GM19452 (cell line): ENCODE results near the gene SPDYC.
A peak's percentile ranks its signal among the peaks of the same experiment; 100 is the strongest.

Experiments used
- ATAC-seq: cut with Tn5 transposase; IDR thresholded peaks from one replicate; pipeline ENCODE4 v1.9.1; 2021; ENCODE audit not compliant: unreplicated experiment

SPDYC gene, protein sequence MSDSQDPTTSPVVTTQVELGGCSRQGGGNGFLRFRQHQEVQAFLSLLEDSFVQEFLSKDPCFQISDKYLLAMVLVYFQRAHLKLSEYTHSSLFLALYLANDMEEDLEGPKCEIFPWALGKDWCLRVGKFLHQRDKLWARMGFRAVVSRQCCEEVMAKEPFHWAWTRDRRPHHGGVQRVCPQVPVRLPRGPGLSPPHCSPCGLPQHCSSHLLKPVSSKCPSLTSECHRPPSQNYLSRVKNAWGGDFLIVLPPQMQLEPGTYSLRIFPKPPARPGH

DNA sequence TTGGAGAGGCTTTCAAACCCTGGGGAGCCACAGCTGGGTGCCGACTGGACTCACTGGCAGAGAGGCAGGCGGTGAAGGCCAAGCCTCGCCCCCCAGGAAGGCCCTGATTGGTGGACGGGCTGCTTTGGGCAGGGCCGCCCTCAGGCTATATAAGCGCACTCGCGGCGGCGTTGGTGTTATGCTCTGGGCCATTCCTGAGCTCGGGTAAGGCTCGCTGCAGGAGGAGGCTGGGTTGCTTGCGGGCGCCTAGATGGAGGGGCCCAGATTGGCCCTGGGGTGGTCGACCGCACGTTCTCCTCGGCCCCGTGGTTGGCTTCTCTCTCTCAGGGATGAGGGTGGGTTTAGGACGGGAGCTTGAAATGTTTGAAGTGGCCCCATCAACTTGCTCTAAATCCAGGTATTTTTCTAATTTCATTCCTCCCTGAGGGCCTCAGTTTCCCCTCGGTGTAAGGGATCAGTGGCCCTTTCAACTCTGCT lies at the start of gene SPDYC:
TSS of gene SPDYC (plus strand) at position 176 of the 477 bp plus-strand sequence. CDS start 1,125 bp downstream, outside the sequence.
- ATAC-seq: no peak

DNA sequence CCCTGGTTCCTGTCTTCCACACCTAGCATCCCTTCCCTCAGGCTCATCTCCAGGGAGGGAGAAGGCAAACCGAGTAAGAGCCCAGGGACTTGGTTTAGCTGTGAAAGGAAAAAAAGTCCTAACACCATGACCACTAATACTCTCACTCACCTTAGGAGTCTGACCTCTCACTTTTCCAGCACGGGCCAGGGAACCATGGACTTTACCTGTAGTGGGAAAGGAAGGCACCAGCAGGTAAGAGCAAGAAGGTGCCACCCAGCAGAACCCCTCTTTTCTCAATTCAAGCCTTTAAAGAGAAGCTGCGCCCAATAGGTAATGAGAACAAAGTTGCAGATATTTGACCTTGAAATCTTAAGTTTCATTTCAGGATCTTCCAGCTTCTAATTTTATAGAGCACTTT lies 49.2 kb upstream of the SPDYC start:
- ATAC-seq: no peak

DNA sequence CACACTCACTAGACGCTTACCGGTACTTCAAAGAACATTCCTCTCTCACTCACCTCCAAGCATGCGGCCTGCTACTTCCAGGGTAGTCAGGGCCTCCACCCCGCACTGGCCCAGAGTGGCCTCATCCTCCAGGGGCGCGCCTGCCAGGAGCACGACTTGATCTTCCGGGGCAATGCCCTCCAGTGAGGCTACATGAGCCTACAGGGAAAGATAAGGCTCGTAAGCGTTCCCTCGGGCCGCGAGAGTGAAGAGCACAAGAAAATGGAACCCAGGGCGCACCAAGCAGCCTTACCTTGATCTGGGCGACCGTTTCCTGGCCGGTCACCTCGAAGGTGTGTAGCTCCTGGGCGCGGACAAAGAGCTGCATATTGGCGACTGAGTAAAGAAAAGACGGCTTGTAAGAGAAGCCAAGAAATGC lies 48.6 kb upstream of the SPDYC start:
- ATAC-seq: no peak

DNA sequence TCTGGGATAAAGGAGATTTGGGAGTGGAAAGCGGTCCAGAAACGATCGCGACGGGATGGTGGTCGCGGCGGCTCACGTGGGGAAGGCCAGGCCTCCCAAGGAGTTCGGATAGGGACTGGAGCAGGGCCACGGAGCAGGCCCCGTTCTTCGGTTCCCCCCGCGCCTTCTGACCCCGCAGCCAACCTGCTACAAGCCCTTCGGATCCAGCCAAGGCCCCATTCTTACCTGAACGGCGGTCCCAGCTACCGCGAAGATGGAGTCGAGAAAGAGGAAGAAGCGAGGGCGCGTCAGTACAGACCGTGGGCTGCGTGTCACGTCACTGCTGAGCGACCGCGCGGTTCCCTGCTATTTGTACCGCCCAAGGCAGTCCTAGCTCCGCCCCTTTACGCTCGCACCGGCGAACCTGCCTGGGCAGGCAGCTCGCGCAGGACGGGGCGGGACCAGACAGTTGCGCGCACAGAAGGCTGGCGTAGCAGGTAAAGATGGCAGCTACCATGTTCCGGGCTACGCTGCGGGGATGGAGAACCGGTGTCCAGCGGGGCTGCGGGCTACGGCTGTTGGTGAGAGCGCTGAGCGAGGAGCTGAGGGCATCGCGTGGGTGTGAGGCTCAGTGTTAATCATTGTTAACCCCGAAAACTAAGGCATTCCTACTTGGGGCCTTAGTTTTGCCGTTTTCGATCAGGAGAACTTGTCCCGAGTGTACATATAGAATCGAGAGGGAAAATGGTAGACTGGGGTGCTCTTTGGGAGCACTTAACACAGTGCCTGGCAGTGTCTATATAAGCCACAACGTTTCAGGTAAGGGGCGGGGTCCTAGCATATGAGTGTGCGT lies 48.0 kb upstream of the SPDYC start, which contains the start of the genes FAU and MRPL49:
TSS of gene FAU (minus strand) at position 270 of the 832 bp plus-strand sequence. CDS start 321 bp downstream, outside the sequence.
TSS of gene MRPL49 (plus strand) at position 457 of the 832 bp plus-strand sequence. CDS start at position 483, 26 bp downstream.
- ATAC-seq: peak; percentile 60

DNA sequence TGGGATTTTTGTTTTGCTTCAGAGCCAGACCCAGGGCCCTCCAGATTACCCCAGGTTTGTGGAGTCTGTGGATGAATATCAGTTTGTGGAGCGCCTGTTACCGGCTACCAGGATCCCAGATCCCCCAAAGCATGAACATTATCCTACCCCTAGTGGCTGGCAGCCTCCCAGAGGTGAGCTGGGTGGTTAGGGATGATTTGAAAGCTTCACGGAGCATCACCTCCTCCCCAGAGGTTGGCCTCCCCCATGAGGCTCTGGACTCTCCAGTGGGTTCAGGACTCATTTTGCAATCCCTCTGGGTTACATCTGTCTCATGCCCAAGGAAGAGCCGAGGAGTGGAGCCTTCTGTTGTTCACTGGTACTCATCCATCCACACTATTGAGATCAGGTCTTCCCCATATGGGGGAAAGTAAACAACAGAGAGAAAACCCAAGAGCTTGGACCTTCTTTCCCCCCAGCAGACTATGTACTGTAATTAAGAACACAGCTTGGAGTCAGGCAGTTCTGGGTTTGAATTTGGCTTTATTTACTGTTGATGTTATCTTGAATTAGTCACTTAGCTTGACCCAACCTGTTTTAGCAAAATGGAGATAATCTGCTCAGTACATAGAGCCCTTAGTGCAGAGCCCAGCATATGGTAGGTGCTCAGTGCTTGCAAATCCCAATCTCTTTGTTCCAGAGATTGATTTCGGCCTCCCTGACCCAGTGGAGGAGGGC lies 45.4 kb upstream of the SPDYC start:
- ATAC-seq: no peak

DNA sequence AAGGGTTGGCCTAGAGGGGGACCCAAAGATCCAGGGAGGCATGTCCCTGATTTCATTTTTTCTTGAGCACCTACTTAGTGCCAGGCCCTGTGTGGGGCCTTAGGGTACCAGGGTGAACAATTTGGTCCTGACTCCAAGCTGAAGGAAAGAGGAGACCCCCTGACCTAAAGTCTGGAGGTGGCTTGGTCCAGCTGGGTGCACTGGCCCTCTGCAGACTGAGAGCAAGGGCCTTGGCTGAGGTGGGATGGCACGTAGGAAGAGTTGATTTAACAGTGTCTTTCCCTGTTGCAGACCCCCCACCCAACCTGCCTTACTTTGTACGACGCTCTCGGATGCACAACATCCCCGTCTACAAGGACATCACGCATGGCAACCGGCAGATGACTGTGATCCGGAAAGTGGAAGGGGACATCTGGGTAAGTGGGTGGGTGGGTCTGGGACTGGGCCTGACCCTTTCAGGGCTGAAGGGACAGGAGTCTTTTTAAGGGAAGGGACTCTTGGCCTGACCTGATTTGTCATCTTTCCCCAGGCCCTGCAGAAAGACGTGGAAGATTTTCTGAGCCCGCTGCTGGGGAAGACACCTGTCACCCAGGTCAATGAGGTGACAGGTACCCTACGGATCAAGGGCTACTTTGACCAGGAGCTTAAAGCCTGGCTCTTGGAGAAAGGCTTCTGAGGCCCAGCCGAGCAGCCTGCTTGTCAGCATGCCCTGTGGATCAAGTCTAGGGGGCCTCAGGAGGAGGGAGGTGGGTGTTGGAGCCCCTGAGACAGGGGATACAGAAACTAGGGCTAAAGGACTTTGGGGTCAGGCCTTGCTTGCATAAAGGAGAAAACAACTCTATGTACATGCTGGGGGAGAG lies 44.6 kb upstream of the SPDYC start:
- no peak for ATAC-seq

DNA sequence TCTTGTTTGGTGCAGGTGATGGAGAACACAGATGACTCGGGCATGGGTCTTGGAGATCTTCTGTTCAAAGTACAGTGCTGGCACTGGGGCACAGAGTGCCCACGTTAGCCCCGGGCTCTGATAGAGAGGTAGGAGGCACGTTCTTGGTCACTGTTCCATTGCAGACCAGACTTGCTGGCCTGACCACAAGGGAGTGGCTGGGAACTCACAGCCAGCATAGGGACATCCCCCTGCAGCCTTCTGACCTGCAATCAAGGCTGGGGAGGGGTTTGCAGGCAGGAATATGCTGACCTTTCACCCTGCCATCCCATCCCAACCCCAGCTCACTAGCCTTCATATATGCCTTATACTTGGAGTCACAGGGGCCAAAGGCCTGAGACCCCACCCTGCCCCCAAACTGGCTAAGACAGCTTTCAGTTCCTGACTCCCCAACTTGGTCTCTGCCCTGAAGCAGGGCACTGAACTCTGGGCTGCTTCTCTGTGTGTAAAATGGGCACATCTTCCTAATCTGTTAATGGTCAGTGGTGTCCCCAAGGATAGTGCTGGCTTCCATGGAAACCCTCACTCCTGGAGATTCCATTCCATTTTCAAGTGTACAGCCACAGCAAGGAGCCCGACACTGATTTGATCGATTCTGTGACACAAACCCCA lies 43.3 kb upstream of the SPDYC start:
- ATAC-seq: no peak

DNA sequence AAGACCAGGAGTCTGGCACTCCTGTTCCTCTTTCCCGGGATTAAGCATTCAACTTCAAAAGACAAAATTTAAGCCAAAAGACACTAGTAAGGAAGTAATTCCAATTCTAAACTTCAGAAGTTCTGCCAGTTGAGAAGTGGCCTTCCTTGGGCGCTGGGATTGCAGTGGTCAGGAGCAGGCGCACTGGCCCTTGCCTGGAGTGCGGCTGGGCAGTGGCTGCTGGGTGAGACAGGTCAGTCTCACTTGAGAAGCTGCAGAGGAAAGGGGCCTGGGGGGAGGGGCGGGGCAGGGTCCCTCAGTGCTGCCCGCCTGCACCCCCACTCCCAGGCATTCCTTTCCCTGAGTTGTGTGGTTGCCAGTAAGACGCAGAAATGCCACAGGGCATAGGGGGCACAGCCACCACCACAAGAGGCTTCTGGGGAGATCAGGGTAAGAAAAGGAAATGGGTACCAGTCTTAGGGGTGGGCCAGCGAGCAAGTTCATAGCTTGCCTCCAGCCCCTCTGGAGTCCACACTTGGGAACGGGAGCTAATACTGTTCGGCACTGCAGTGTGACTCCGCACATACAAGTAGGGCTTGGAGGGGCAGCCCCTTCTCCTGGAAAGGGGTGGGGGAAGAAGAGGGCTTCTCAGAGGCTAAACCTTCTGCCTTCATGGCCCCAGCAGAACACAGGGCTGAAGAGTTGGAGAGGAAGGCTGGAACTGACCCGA lies 42.4 kb upstream of the SPDYC start:
- no peak for ATAC-seq

DNA sequence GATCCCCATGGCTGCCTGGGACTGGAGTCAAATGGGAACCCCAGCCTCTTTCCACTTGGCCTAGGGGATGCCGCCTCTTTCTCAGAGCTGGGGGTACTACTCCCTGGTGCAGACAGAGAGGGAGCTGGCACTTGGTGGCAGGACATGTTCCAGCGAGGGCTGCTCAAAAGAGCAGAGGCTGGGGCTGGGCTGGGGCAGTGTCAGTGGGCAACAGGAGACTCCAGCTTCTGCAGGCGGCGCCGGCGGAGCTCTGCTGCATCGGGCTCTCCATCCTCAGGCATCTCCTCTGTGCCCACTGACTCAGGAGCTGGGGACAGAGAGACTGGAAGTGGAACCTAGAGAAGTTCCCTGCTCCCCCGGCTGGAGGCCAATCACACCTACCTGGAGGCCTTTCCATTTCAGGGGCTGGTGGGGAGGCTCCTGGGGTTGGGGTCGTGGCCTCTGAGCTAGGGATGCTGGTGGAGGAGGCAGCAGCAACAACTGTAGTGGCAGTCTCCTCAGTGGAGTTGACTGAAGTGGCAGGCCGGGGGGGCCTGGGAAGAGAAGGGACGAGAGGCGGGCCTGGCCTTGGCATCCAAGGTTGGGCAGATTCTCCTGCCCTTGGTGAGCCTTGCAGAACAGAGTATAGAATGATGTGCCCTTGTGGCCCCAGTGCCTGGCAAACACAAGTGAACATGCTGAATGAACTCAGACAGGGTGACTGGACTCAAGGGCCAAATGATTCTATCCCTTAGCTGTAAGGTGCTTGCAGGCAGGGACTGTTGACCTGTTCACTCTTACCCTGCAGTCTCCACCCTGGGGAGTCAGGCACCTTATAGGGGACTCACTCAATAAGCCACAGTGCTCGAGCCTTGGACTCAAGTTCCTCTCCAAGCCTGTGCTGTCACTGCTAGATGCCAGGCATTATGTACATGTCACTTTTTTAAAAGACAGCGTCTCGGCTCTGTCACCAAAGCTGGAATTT lies 41.6 kb upstream of the SPDYC start:
- no peak for ATAC-seq

DNA sequence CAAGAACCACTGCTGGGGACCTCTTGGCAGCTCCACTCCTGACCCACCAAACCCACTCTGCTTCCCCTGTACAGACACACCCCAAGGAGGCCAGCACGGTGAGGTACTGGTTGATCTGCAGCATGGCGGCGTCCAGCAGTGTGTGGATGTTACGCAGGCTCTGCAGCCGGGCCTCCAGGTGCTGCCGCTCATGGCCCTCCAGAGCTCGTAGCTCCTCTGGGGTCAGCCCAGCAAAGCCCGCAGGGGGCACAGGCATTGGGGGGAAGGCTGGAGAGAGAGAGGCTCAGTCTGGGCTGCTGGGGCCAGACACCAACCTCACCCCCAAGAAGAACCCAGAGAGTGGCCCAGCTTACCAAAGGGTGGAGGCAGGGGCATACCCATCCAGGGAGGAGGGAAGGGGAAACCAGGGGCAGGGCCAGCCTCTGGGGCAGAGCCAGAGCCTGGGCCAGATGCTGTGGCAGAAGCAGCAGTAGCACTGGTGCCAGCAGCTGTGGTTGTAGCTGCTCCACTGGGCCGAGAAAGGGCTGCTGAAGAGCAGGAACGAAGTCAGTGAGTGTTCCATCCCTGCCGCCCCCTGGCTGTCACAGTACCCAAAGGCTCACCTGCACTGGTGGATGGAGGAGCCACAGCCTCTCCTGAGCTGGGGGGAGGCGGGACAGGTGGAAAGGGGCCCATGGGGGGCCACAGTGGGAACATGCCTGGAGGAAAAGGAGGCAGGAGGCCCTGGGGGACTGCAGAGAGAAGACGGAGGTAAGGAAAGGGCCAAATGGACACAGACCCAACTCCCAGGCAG lies 40.2 kb upstream of the SPDYC start:
- no peak for ATAC-seq

DNA sequence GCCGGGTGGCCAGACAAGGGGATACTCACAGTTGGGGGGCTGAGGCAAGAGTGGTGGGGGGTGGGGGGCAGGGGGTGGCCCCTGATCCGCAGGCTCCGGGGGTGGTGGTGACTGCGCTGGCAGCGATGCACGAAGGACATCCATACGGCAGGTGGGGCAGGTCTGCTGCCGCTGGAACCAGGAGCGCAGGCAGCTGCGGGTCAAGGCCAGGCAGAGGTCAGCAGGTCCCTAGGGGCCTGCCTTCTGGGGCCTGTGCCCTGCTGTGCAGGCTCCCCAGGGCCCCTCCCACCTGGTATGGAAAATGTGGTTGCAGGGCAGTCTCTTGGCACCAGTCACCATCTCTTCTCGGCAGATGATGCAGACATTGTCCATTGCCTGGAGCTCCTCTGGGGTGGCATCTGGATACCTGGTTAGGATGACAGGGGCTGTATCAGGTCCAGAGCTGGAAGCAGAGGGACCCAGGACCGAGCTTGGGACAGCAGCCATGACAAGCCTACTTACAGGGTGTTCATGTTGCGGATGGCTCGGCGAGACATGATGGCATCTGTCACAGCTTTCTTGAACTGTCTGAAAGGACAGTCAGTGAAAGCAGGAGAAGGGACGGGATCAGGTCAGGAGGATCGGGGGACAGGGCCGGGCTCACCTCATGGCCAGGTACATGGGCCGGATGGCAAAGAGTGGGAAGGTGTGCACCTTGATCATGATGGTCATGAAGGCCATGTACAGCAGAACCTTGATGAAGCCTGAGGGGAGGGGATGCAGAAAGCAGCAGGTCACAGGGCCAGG lies 39.2 kb upstream of the SPDYC start:
- no peak for ATAC-seq

DNA sequence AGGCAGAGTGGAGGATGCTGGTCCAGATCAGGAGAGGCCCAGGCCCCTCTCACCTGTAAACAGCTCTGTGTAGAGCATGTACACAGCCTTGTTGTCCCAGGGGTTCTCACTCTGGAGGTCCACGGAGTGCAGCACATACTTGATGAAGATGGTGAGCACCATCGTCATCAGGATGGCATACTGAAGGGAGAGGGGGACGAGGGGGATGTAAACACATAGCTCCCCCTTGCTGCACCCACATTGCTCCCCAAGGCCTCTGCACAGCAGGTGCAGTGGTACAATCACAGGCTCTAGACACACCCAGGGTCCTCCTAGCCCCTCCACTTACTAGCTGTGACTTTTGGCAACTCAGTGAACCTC lies 38.6 kb upstream of the SPDYC start:
- no peak for ATAC-seq

DNA sequence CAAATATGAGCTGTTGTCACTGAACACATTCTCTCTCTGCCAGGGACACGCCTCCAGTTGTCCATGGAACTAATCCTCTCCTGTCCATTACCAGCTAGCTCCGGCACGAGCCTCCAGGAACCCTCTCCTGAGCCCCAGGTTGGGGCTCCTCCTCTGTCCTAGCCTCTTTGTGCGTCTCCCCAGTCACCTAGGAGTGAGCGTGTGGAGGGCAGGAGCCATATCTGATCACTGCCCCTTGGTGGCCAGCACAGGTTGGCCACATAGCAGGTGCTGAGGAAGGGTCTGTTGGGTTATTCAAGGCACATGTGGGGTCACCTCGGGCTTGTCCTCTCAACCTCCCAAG lies 38.2 kb upstream of the SPDYC start:
- ATAC-seq: no peak

DNA sequence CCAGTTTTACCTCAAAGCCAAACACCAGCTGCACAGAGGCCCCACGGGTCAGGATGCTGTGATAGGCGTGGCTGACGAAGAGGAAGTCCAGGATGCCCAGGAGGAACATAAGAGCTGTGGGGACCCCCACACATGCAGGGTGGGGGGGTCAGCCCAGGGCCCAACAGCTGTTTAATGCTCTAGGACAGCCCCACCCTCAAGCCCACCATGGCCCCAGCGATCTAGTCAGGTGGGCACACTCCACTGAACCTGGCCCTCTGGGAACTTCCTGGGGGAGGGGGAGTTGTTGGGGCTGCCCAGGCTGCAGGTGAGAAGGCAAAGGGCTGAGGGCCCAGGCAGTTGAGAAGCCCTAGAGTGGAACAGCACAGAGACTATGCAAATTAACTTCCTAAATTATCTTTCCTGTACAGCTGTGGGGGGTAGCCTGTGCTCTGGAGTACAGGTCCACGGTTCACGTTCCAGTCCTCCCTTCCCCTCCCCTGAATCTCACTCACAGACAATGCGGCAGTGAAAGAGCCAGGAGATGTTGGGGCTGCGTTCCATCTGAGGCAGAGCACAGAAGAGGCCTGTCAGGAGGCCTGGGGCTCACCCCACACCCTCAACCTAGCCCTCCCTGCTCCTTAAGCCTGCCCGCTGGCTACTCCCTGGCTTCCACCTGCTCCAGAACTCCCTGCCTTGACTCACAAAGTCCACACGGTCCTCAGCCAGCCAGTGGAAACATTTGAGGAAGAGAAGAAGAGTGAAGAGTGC lies 37.6 kb upstream of the SPDYC start:
- ATAC-seq: no peak

DNA sequence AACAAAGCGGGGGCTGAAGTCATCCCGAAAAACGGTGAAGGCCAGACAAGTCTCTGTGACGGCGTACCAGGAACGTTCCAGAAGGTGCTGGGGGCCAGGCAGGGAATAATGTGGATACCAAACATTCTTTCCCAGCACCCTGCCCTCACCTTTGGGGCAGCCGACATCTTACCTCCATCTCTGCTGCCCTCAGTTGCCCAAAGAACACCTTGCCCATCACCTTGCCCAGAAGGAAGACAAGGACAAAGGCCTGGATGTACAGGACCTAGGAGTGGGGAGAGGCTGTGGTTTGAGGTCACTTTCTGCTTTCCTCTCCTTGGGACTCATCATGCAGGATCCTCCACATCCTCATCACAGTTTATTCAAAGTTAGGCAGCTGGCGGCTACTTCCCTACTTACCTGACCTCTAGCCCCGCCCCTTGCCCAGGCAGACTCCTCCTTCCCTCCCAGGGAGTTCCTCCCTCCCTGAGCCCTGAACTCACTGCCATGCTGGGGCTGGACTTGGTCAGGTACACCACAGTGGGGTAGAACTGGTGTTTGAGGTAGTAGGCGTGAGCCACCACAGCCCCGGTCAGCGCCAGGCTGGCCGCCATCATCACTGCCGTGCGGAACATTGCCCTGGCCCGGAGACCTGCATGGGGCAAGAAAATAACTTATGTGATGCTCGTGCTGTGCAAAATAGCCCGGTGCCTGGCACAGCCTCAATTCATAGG lies 36.9 kb upstream of the SPDYC start:
- no peak for ATAC-seq
